Tibial nerve (tissue), 4 donors: ENCODE results near the gene MRPL33.

Source experiments
- EP300 ChIP-seq, 2 donors: sonication (generic); formaldehyde crosslinking; IDR thresholded peaks; one replicate each; pipeline ENCODE4 v1.6.1; 2017; ENCODE audit warnings: antibody characterized with exemption in 2 of 2, mild to moderate bottlenecking in 1 of 2
- TF ChIP-seq, protein P1 (sequence below), 5 experiments: fragments of 200-600 bp in 3 of 5; fragments of 450-650 bp in 2 of 5; sonication (generic) in 3 of 5; IDR thresholded peaks; one replicate each; pipeline ENCODE4 v1.5.1; 2016 to 2019; ENCODE audit warnings: antibody characterized with exemption in 5 of 5, mild to moderate bottlenecking in 3 of 5, moderate library complexity in 2 of 5

DNA sequence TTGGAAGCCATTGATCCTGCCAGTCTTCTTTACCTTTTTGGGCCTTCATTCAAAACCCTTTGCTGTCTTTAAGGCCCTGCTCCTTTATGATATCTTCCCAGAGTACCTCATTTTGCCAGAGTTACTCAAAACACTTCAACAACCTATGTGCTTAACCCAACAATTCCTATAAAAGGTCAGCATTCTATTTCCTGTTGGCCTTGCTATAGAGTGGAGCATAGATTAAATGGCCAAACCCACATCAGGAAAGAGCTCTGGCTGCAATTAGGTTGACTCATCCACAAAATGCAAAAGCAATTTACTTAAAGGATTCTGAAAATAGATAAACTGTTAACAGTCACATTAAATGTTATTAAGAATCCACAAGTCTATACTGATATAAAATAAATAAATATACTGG is 21.2 kb downstream of the MRPL33 start:
- TF ChIP-seq, protein P1, sequence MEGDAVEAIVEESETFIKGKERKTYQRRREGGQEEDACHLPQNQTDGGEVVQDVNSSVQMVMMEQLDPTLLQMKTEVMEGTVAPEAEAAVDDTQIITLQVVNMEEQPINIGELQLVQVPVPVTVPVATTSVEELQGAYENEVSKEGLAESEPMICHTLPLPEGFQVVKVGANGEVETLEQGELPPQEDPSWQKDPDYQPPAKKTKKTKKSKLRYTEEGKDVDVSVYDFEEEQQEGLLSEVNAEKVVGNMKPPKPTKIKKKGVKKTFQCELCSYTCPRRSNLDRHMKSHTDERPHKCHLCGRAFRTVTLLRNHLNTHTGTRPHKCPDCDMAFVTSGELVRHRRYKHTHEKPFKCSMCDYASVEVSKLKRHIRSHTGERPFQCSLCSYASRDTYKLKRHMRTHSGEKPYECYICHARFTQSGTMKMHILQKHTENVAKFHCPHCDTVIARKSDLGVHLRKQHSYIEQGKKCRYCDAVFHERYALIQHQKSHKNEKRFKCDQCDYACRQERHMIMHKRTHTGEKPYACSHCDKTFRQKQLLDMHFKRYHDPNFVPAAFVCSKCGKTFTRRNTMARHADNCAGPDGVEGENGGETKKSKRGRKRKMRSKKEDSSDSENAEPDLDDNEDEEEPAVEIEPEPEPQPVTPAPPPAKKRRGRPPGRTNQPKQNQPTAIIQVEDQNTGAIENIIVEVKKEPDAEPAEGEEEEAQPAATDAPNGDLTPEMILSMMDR (IDR thresholded peaks at IDR 0.05), result no peak
- TF ChIP-seq EP300 (IDR thresholded peaks at IDR 0.05), result no peak
